Endothelial cell (in vitro differentiated cells): ENCODE measurements around the gene TM2D3. TPM values are rescaled to one million over a fixed set of nuclear protein-coding genes. Genes with fewer than 3 reads are reported as not detected.

Experiments used
- DNase-seq: peaks from one replicate; pipeline ENCODE4 v3.0.0; 2021; ENCODE audit warnings: low spot score
- H3K27ac Mint-ChIP-seq: one replicate; pipeline ENCODE4 v1.8.0; 2021; ENCODE audit warnings: mixed read lengths, inconsistent platforms; ENCODE audit not compliant: unreplicated experiment
- H3K27me3 Mint-ChIP-seq: one replicate; pipeline ENCODE4 v1.8.0; 2021; ENCODE audit warnings: mild to moderate bottlenecking, moderate library complexity, mixed read lengths, inconsistent platforms; ENCODE audit not compliant: unreplicated experiment
- H3K36me3 Mint-ChIP-seq: one replicate; pipeline ENCODE4 v1.8.0; 2021; ENCODE audit warnings: mild to moderate bottlenecking, low read depth, mixed read lengths, inconsistent platforms; ENCODE audit not compliant: unreplicated experiment
- H3K4me1 Mint-ChIP-seq: one replicate; pipeline ENCODE4 v1.8.0; 2021; ENCODE audit warnings: mild to moderate bottlenecking, mixed read lengths, inconsistent platforms; ENCODE audit not compliant: unreplicated experiment
- H3K4me3 Mint-ChIP-seq: one replicate; pipeline ENCODE4 v1.8.0; 2021; ENCODE audit warnings: mild to moderate bottlenecking, mixed read lengths, inconsistent platforms; ENCODE audit not compliant: unreplicated experiment
- H3K9me3 Mint-ChIP-seq: one replicate; pipeline ENCODE4 v1.8.0; 2021; ENCODE audit warnings: mixed read lengths, inconsistent platforms; ENCODE audit not compliant: unreplicated experiment
- total RNA-seq: library from RNA; stranded (reverse); fragmentation: NEBNext Ultra II Directional; extraction: Animal tissue kit (Norgen Biotek cat#: 25700); gene quantifications from one replicate; pipeline ENCODE4 v1.2.1, GENCODE V29; 2021; ENCODE audit not compliant: unreplicated experiment
- TF ChIP-seq, protein P1 (sequence below): fragments of 200-600 bp; sonication (generic); IDR thresholded peaks from one replicate; pipeline ENCODE4 v1.5.0; 2021; ENCODE audit warnings: antibody characterized with exemption; ENCODE audit not compliant: unreplicated experiment

TM2D3 gene
- total RNA-seq, 1 donor from 2014 or later, result 37.7 TPM

DNA sequence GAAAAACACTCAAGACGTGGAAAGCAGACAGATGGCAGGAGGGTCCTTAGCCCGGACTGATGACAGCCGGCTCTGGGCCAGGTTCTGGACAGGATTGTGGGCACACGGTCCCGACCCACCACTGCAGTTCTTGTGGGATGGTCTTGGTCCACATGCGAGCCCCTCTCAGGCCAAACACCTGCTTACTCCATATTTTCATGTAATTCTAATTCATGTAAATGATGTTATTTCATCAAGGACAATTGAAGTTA lies 32.6 kb downstream of the TM2D3 start:
- Mint-ChIP-seq H3K4me1 (peaks cover 16% of the 10 kb centered on the region), H3K4me3 (no peak overlapping the region), H3K27ac (no peak overlapping the region), H3K36me3 (peaks cover 7% of the 10 kb centered on the region), H3K27me3 (peaks cover 9% of the 10 kb centered on the region), H3K9me3 (no peaks in the 10 kb centered on the region)
- TF ChIP-seq, protein P1, sequence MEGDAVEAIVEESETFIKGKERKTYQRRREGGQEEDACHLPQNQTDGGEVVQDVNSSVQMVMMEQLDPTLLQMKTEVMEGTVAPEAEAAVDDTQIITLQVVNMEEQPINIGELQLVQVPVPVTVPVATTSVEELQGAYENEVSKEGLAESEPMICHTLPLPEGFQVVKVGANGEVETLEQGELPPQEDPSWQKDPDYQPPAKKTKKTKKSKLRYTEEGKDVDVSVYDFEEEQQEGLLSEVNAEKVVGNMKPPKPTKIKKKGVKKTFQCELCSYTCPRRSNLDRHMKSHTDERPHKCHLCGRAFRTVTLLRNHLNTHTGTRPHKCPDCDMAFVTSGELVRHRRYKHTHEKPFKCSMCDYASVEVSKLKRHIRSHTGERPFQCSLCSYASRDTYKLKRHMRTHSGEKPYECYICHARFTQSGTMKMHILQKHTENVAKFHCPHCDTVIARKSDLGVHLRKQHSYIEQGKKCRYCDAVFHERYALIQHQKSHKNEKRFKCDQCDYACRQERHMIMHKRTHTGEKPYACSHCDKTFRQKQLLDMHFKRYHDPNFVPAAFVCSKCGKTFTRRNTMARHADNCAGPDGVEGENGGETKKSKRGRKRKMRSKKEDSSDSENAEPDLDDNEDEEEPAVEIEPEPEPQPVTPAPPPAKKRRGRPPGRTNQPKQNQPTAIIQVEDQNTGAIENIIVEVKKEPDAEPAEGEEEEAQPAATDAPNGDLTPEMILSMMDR, result no peak
- no peak for DNase-seq

DNA sequence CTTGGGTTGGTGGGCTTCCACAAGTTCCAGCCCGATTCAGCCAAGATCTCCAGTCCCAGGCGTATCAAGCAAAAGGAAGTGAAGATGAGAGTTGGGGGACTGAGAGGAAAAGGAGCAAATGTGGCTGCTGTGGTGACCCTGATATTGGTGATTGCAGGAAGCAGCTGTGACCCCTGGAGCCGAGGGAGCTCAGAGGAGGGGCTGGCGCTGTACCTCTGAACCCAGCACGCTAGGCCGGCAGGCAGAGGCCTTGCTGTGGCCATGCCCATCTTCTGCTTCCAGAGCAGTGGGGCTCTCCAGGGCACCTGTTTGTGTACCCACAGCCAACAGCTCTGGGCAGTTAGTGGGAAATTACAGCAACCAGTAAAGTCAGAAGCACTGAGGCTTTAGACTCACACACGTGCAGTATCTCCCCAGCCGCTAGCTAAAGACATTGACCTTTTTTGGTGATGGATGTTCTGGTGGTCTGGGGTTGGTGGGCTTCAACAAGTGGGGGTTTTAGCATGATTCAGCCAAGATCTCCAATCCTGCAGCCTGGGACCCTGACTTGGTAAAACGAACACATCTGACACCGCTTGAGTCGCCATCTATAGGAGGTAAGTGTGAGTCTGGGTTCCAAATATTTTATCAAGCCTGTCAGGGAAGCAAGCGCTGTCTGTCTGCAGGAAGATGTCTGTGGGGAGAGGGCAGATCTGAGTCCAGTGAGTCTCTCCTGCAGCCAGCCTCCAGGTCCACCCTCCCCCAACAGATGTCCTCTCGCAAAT lies 33.1 kb downstream of the TM2D3 start:
- Mint-ChIP-seq H3K4me1 (peaks cover 16% of the 10 kb centered on the region), H3K36me3 (peaks cover 2% of the 10 kb centered on the region), H3K4me3 (no peak overlapping the region), H3K9me3 (no peaks in the 10 kb centered on the region), H3K27ac (no peak overlapping the region), H3K27me3 (peaks cover 9% of the 10 kb centered on the region)
- TF ChIP-seq, protein P1, result no peak
- DNase-seq, result no peak

DNA sequence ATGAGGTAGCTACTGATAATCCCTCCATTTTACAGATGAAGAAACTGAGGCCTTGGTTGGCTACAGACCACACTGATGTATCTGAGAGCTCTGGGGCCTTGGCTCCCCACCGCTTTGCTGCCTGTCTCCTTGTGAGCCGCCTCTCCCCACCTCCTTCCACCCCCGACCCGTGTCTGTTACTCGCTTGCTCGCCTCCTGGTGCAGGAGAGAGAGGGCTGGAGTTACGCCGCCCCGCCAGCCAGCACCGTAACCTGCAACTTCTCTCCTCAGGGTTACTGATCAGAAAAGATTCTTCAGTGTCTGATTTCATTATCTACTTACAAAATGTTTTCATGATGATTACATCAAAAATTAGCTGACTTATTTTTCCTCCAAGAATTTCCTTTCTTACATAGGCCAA lies 34.1 kb downstream of the TM2D3 start:
- no peak overlapping the region for H3K27ac Mint-ChIP-seq
- TF ChIP-seq, protein P1, result no peak

DNA sequence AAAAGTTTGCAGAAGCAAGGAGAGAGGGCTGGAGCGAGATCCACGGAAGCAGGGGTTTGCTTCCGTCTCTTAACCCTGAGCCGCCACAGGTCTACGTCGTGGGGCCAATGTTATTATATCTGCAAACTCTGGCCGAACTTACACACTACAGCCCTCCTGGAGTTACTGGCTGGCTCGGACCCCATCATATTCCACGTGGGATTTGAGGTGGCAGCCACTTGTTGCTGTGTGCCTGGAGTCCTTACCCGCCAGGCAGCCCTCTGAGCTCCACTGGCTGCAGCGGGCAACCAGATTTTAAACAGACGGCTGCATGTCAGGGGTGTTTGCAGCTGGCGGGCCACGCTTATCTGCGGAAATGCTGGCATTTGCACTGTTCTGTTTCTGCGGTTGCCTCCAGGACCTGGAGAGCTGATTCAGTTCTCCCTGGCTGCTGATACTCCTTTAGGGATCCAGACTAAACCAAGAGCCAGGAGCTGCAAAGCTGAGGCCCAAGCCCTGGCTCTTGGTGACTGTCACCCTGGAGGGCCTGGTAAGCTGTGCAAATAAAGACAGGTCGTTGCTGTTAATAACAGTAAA lies 34.7 kb downstream of the TM2D3 start:
- TF ChIP-seq, protein P1, result no peak
- H3K9me3 Mint-ChIP-seq, result no peaks in the 10 kb centered on the region
- peaks cover 12% of the 10 kb centered on the region for H3K27me3 Mint-ChIP-seq
- H3K4me1 Mint-ChIP-seq, result peaks cover 16% of the 10 kb centered on the region
- no peak for DNase-seq
- no peaks in the 10 kb centered on the region for H3K36me3 Mint-ChIP-seq
- no peak overlapping the region for H3K4me3 Mint-ChIP-seq
- H3K27ac Mint-ChIP-seq, result no peak overlapping the region

More for the DNA sequence above, 34.1 kb downstream of the TM2D3 start:
- Mint-ChIP-seq H3K4me3 (no peak overlapping the region), H3K36me3 (no peaks in the 10 kb centered on the region), H3K4me1 (peaks cover 16% of the 10 kb centered on the region), H3K9me3 (no peaks in the 10 kb centered on the region), H3K27me3 (peaks cover 12% of the 10 kb centered on the region)
- no peak for DNase-seq
